ENCODE data around the gene DNM1L. TPM values are rescaled to one million over a fixed set of nuclear protein-coding genes. Genes with fewer than 3 reads are reported as not detected.
"Not testable (repeated sequence)": the region's sequence is repeated elsewhere in the genome, so short reads cannot be mapped to it uniquely, and the experiment has no call there.

The DNM1L gene
- polyA plus RNA-seq, 6 donors from 2014 or later: 5.2 to 22.2 (median 15.9) TPM

DNA sequence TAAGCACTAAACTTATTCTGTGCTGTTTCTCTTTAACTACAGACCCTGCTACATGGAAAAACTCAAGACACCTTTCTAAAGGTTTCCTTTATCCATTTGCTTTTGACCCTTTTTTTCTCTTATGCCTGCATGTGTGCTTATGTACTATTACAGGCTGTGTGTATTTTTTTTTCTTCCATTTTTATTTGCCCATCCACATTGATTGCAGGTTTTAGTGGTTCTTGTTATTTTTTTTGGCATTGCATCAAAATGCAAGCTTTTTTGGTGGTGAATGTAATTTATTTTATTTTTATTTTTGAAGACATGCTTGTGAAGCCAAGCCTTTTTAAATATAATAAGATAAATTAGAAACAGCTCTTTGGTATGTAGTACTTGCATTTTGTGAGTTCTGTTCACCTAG lies 26.7 kb downstream of the DNM1L start:
- DNase-seq: no peak
- Mint-ChIP-seq H3K4me1 (no peaks in the 10 kb centered on the region), H3K9me3 (no peaks in the 10 kb centered on the region), H3K27me3 (no peaks in the 10 kb centered on the region), H3K27ac (peak overlapping the region in 1 of 6 donors; percentile 60), H3K4me3 (no peak overlapping the region), H3K36me3 (peaks cover 0 to 4% of the 10 kb centered on the region in 2 donors)
- ATAC-seq (ENCODE audit: low read depth in 2 of 2): no peak

DNA sequence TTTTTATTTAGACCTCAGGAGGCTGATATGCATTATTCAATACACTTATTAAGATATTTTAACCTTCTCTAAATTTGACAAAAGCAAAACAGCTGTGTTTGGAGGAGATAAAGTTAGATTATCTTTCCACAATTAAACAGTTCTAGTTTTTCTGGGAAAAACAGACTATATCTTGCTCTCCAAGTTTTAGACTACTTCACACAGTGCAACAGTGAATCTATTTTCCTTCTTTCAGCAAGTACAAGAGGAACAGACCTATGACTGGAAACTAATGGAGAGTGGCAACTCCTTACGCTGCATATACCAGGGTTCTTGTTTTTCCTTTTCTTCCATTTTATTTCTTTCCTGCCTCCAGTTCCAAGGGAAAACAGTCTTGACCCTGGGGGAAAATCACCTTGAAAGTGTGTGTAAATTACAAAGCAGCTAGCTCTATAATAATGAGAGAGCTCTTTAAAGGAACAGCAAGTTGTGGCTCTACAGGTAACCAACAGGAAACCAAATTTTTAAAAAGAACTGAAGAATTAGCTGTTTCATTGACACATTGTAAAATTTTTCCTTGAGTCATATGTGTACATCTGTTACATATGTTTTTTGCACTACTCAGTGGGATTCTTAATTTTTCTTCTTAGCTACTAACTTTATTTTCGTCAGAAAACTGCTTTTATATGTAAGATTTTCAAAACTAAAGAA lies 27.4 kb downstream of the DNM1L start:
- Mint-ChIP-seq H3K27me3 (no peaks in the 10 kb centered on the region), H3K4me3 (no peak overlapping the region), H3K9me3 (no peaks in the 10 kb centered on the region), H3K4me1 (no peaks in the 10 kb centered on the region), H3K36me3 (peaks cover 0 to 10% of the 10 kb centered on the region in 2 donors), H3K27ac (no peak overlapping the region)
- no peak for DNase-seq
- no peak for ATAC-seq (ENCODE audit: low read depth in 2 of 2)

DNA sequence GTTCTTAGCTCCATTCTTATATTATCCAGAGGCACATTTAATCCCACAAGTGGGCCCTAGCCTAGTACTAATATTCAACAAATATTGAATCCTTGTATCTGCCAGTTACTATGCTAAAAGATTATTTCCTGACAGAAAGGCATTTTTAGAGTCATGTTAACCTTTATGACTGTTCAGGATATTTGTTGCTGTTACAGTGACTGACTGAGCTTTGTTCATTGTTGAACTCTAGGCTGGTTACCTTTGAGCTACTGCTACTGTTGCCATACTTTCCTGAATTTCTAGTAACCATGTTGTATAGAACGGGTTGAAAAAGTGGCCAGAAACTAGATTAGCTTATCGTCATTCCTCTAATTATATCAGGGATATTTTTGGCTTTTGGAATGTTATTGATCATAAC lies 29.8 kb downstream of the DNM1L start:
- peaks cover 10 to 13% of the 10 kb centered on the region in 2 donors for H3K36me3 Mint-ChIP-seq
- H3K27me3 Mint-ChIP-seq: no peaks in the 10 kb centered on the region
- DNase-seq: no peak
- peak overlapping the region in 1 of 6 donors; percentile 37 for H3K27ac Mint-ChIP-seq
- H3K4me3 Mint-ChIP-seq: no peak overlapping the region
- no peak for ATAC-seq (ENCODE audit: low read depth in 2 of 2)
- H3K9me3 Mint-ChIP-seq: no peaks in the 10 kb centered on the region
- H3K4me1 Mint-ChIP-seq: no peaks in the 10 kb centered on the region

DNA sequence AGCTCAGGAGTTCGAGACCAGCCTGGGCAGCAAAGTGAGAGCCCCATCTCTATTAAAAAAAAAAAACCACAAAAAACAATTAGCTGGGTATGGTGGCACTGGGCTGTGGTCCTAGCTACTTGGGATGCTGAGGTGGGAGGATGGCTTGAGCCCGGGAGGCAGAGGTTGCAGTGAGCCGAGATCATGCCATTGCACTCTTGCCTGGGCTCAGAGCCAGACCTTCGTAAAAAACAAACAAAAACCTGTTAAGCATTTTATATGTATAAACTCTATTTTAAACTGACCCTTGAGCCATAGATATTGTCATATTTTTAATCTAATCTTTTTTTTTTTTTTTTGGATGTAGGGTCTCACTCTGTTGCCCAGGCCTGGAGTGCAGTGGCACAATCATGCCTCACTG lies 35.7 kb downstream of the DNM1L start:
- H3K4me1 Mint-ChIP-seq: no peaks in the 10 kb centered on the region
- H3K27ac Mint-ChIP-seq: no peak overlapping the region
- peaks cover 10 to 13% of the 10 kb centered on the region in 2 donors for H3K36me3 Mint-ChIP-seq
- ATAC-seq (ENCODE audit: low read depth in 2 of 2) (no peak), DNase-seq (no peak)
- H3K9me3 Mint-ChIP-seq: no peaks in the 10 kb centered on the region
- no peaks in the 10 kb centered on the region for H3K27me3 Mint-ChIP-seq
- no peak overlapping the region for H3K4me3 Mint-ChIP-seq

DNA sequence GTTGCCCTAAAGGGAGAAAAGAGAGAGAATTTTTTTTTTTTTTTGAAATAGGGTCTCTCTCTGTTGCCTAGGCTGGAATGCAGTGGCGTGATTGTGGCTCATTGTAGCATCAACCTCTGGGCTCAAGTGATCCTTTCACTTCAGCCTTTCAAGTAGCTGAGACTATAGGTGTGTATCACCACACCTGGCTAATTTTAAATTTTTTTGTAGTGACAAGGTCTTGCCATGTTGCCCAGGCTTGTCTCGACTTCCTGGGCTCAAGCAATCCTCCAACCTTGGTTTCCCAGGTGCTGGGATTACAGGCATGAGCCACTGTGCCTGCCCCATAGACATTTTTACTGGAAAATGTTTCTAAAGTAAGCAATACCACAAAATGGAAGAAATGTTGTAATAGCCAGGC lies 39.8 kb downstream of the DNM1L start:
- Mint-ChIP-seq H3K27ac (no peak overlapping the region), H3K27me3 (no peaks in the 10 kb centered on the region), H3K4me1 (no peaks in the 10 kb centered on the region), H3K4me3 (no peak overlapping the region), H3K36me3 (no peaks in the 10 kb centered on the region), H3K9me3 (no peaks in the 10 kb centered on the region)
- DNase-seq (no peak), ATAC-seq (ENCODE audit: low read depth in 2 of 2) (no peak)

DNA sequence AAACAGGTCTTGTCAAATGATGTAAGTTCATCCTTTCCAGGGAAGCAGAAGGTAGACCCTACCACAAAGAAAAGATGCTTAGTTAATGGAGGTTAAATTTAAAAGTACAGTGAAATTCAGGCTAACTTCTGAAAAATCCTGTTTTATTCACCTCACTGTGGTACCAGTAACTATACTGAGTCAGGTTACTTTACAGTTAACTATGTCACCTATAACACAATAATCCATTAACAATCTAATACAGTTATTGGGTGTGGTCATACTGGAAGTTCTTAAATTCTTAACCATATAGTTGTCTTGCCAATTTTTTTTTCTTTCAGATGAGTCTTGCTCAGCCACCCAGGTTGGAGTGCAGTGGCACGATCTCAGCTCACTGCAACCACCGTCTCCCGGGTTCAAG lies 46.2 kb downstream of the DNM1L start:
- H3K36me3 Mint-ChIP-seq: peaks cover 17 to 24% of the 10 kb centered on the region in 2 donors
- not testable (repeated sequence) for H3K27ac Mint-ChIP-seq; H3K9me3 Mint-ChIP-seq; H3K4me3 Mint-ChIP-seq; H3K27me3 Mint-ChIP-seq; DNase-seq; ATAC-seq (ENCODE audit: low read depth in 2 of 2); H3K4me1 Mint-ChIP-seq

DNA sequence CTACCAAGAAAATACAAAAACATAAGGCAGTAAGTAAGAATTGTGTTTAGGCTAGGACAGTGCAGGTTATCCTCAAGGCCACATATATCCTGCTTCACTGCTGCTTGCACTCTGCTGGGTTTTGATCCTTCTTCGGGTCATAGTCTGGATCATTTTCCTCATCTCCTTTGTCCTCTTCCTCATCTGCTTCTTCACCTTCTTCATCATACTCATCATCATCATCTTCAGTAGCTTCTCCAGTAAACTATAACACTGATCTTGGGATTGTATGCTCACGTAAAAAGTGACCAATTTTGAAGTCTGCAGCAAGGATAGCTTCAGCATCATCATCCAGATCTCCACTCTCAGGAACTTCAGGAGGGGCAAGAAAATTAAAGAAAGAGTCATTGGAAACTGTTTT lies 47.2 kb downstream of the DNM1L start:
- H3K4me1 Mint-ChIP-seq: peaks cover 0 to 8% (median 6%) of the 10 kb centered on the region in 3 donors
- H3K4me3 Mint-ChIP-seq: no peak overlapping the region
- no peaks in the 10 kb centered on the region for H3K9me3 Mint-ChIP-seq
- DNase-seq (no peak), ATAC-seq (ENCODE audit: low read depth in 2 of 2) (no peak)
- H3K27ac Mint-ChIP-seq: peak overlapping the region in 2 of 6 donors; percentile 73 to 90
- H3K36me3 Mint-ChIP-seq: peaks cover 19 to 27% of the 10 kb centered on the region in 2 donors
- H3K27me3 Mint-ChIP-seq: no peaks in the 10 kb centered on the region

DNA sequence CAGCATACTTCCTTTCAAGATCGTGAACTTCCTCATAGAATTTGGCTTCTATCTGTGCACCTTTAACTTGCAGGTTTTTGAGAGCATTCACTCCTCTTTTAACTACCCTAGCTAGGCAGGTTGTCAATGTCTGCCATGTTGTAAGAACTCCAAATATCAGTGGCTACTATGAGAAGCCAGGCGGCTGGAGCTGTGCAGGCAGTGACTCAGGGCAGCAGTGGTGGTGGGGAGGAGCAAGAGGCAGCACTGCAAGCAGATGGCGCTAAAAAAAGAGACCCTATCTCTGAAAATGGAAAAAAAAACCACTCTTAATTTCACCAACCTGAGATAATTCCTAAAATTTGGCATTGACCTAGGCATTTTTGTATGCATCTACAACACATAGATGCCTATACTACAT lies 48.1 kb downstream of the DNM1L start:
- Mint-ChIP-seq H3K27me3 (no peaks in the 10 kb centered on the region), H3K9me3 (no peaks in the 10 kb centered on the region), H3K27ac (peak overlapping the region in 4 of 6 donors; percentile 8 to 55 (median 24)), H3K36me3 (peaks cover 20 to 31% of the 10 kb centered on the region in 2 donors), H3K4me1 (peaks cover 0 to 8% (median 6%) of the 10 kb centered on the region in 3 donors), H3K4me3 (no peak overlapping the region)
- DNase-seq: no peak
- no peak for ATAC-seq (ENCODE audit: low read depth in 2 of 2)

DNA sequence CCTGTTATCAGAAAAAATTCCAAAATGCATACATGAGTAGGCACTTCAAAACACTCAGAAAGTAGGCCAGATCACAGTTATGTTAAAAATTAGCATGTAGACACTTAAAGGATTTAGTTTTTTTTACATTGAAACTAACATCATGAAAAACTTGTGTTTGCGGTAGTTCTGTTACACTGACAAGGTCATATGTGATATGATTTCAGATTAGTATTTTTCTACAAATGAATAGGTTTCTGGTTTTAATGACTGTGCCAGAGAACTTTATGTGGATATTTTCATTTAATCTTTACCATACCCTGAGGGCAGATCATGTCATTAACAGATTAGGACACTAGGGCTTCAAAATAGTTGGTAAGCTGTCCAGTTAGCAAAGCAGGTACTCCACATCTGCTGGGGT lies 55.9 kb downstream of the DNM1L start:
- no peaks in the 10 kb centered on the region for H3K27me3 Mint-ChIP-seq
- no peaks in the 10 kb centered on the region for H3K4me1 Mint-ChIP-seq
- H3K9me3 Mint-ChIP-seq: no peaks in the 10 kb centered on the region
- H3K36me3 Mint-ChIP-seq: peaks cover 6 to 7% of the 10 kb centered on the region in 2 donors
- no peak for ATAC-seq (ENCODE audit: low read depth in 2 of 2)
- no peak overlapping the region for H3K27ac Mint-ChIP-seq
- H3K4me3 Mint-ChIP-seq: no peak overlapping the region
- DNase-seq: no peak

DNA sequence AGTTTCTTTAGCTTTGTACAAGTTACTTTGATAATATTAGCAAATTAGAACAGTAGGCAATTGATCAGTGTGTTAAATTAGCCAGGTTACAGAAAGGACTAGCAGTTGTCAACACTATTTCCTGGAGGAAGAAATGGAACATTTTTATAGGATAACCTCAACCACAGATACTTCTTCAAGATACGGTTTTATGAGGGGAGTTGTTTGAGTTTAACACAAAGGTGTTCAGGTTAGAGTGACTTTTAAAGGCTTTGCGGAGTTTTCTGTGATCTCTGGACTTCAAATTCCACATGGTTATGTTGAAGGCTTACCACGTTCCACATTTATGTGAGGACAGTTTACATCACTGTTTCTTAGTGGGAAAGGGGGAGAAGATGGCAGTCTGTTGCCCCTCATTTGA lies 57.3 kb downstream of the DNM1L start:
- Mint-ChIP-seq H3K27ac (peak overlapping the region in 2 of 6 donors; percentile 12 to 55), H3K4me1 (no peaks in the 10 kb centered on the region), H3K4me3 (no peak overlapping the region), H3K27me3 (no peaks in the 10 kb centered on the region), H3K9me3 (no peaks in the 10 kb centered on the region), H3K36me3 (peaks cover 2 to 3% of the 10 kb centered on the region in 2 donors)
- ATAC-seq (ENCODE audit: low read depth in 2 of 2) (no peak), DNase-seq (no peak)

DNA sequence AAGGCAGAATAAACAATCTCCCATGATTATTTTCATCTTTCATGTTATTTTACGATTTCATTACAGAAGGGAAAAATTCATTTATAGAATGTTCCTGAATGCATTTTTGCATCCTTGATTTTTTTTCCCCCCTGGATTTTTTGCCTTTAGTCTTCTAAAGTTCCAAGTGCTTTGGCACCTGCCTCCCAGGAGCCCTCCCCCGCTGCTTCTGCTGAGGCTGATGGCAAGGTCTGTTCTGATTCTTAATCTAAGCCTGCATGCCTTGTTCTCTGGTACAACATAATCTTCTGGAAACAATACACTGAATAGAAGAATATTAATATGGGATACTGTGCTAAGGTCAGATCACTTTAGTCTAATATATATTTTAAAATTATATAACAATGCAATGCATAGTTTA lies 58.6 kb downstream of the DNM1L start:
- no peaks in the 10 kb centered on the region for H3K4me1 Mint-ChIP-seq
- no peak for ATAC-seq (ENCODE audit: low read depth in 2 of 2)
- peaks cover 0 to 3% of the 10 kb centered on the region in 2 donors for H3K36me3 Mint-ChIP-seq
- DNase-seq: no peak
- H3K4me3 Mint-ChIP-seq: no peak overlapping the region
- H3K27ac Mint-ChIP-seq: peak overlapping the region in 2 of 6 donors; percentile 51 to 80
- H3K9me3 Mint-ChIP-seq: no peaks in the 10 kb centered on the region
- no peaks in the 10 kb centered on the region for H3K27me3 Mint-ChIP-seq

DNA sequence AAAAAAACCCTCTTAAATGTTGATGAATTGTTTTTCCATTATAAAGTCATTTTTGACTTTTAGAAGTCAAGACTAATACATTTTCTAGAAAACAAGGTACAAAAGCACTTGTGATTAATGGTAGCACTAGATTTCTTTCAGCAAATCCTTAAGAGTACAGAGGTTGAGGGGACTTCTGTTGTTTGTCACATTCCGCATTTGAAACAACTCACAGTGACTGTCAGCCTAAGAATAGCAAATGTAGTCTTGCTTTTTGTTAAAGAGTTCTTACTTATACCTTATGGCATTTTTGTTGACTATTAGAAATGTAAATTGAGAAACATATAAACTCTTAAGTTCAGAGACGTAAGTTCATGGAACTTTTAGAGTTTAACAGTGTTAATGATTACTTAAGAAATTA lies 60.2 kb downstream of the DNM1L start:
- no peaks in the 10 kb centered on the region for H3K27me3 Mint-ChIP-seq
- no peaks in the 10 kb centered on the region for H3K9me3 Mint-ChIP-seq
- DNase-seq: no peak
- H3K4me3 Mint-ChIP-seq: no peak overlapping the region
- no peaks in the 10 kb centered on the region for H3K4me1 Mint-ChIP-seq
- peak overlapping the region in 1 of 6 donors; percentile 16 for H3K27ac Mint-ChIP-seq
- peaks cover 0 to 3% of the 10 kb centered on the region in 2 donors for H3K36me3 Mint-ChIP-seq
- ATAC-seq (ENCODE audit: low read depth in 2 of 2): no peak

DNA sequence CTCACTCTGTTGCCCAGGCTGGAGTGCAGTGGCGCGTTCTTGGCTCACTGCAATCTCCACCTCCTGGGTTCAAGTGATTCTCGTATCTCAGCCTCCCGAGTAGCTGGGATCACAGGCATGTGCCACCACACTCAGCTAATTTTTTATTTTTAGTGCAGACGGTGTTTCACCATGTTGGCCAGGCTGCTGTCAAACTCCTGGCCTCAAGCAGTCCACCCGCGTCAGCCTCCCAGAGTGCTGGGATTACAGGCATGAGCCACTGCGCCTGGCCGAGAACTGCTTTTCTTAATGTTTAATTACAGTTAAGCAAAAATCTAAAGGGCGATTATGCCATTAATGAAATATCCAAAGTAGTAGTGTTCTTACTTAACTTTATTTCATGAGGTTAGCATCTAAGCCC lies 63.0 kb downstream of the DNM1L start:
- Mint-ChIP-seq H3K36me3 (peaks cover 0 to 3% of the 10 kb centered on the region in 2 donors), H3K4me3 (no peak overlapping the region), H3K27me3 (no peaks in the 10 kb centered on the region)

DNA sequence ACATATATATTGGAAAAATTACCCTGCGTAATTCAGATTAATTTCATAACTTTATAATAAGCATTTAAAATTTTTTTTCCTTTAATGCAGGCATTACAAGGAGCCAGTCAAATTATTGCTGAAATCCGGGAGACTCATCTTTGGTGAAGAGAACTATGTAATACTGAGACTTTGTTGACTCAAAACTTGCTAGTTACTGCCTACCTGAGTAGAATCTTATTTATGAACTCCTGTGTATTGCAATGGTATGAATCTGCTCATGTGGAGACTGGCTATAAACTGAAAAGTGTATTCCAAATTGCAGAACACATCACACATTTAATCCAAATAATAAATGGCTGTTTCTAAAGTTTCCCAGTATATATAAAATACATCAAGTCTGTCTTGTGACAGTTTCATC lies 64.2 kb downstream of the DNM1L start:
- DNase-seq (no peak), ATAC-seq (ENCODE audit: low read depth in 2 of 2) (no peak)
- Mint-ChIP-seq H3K9me3 (no peaks in the 10 kb centered on the region), H3K36me3 (peaks cover 0 to 6% of the 10 kb centered on the region in 2 donors), H3K27ac (no peak overlapping the region), H3K27me3 (no peaks in the 10 kb centered on the region), H3K4me3 (no peak overlapping the region), H3K4me1 (peaks cover 0 to 4% (median 0%) of the 10 kb centered on the region in 3 donors)

More for the DNA sequence above, 63.0 kb downstream of the DNM1L start:
- no peak for DNase-seq
- Mint-ChIP-seq H3K9me3 (no peaks in the 10 kb centered on the region), H3K27ac (peak overlapping the region in 1 of 6 donors; percentile 52), H3K4me1 (no peaks in the 10 kb centered on the region)
- no peak for ATAC-seq (ENCODE audit: low read depth in 2 of 2)
